Measurements from ENCODE around the gene TNFSF15.

The TNFSF15 gene

GRCh38 chr9:114825126-114825795 lies 19.4 kb upstream of the TNFSF15 start:
- DNase-seq: no peak

GRCh38 chr9:114824110-114824509 lies 18.3 kb upstream of the TNFSF15 start:
- DNase-seq: no peak

GRCh38 chr9:114823441-114823840 lies 17.6 kb upstream of the TNFSF15 start:
- DNase-seq: no peak

GRCh38 chr9:114822708-114823107 lies 16.9 kb upstream of the TNFSF15 start:
- no peak for DNase-seq

GRCh38 chr9:114820776-114821501 lies 15.1 kb upstream of the TNFSF15 start:
- no peak for DNase-seq

GRCh38 chr9:114818178-114818577 lies 12.3 kb upstream of the TNFSF15 start:
- no peak for DNase-seq

- DNase-seq: no peak
Observed at GRCh38 chr9:114813717-114814418, 8.0 kb upstream of the TNFSF15 start.

GRCh38 chr9:114811966-114812636 lies 6.3 kb upstream of the TNFSF15 start:
- DNase-seq: no peak

- peak in 1 of 56 donors; percentile 2 for DNase-seq
Observed at GRCh38 chr9:114811301-114811700, 5.5 kb upstream of the TNFSF15 start.

- DNase-seq: no peak
Observed at GRCh38 chr9:114810614-114811013, 4.8 kb upstream of the TNFSF15 start.

- DNase-seq: no peak
Observed at GRCh38 chr9:114806526-114806900, 674 bp upstream of the TNFSF15 start.

GRCh38 chr9:114804505-114804904 lies 1.3 kb downstream of the TNFSF15 start:
- no peak for DNase-seq

- no peak for DNase-seq
Observed at GRCh38 chr9:114803479-114804265, 2.2 kb downstream of the TNFSF15 start.

GRCh38 chr9:114799925-114800324 lies 5.9 kb downstream of the TNFSF15 start:
- no peak for DNase-seq

GRCh38 chr9:114799441-114799840 lies 6.4 kb downstream of the TNFSF15 start:
- no peak for DNase-seq

- DNase-seq: no peak
Observed at GRCh38 chr9:114798780-114799427, 6.9 kb downstream of the TNFSF15 start.

- DNase-seq: no peak
Observed at GRCh38 chr9:114798101-114798500, 7.7 kb downstream of the TNFSF15 start.

GRCh38 chr9:114792396-114792795 lies 13.4 kb downstream of the TNFSF15 start:
- DNase-seq: no peak

GRCh38 chr9:114791736-114792135 lies 14.1 kb downstream of the TNFSF15 start:
- no peak for DNase-seq

- no peak for DNase-seq
Observed at GRCh38 chr9:114791312-114791711, 14.5 kb downstream of the TNFSF15 start.

GRCh38 chr9:114790521-114790920 lies 15.3 kb downstream of the TNFSF15 start:
- DNase-seq: no peak

Measured in amygdala (tissue), 56 donors.